ENCODE measurements around the gene GPR27.

GRCh38 chr3:71733319-71733718, 20.3 kb upstream of the GPR27 start:
- TF ChIP-seq EZH2phosphoT487 (IDR thresholded peaks at IDR 0.05) = no peak
- TF ChIP-seq CTCF (IDR thresholded peaks at IDR 0.05) = no peak
- no peak for TF ChIP-seq EZH2 (IDR thresholded peaks at IDR 0.05)
